Ascending aorta (tissue), 2 donors: ENCODE results near the gene UBR3. TPM values are rescaled to one million over a fixed set of nuclear protein-coding genes. Genes with fewer than 3 reads are reported as not detected.

ENCODE experiments used
- DNase-seq, 2 donors: peaks; one replicate each; pipeline ENCODE4 v3.0.0-alpha.2; 2019; ENCODE audit warnings: low spot score in 2 of 2
- H3K27ac ChIP-seq, 2 donors: fragments of 200-600 bp; sonication (generic); one replicate each; pipeline ENCODE4 v1.5.1; 2016 to 2017; ENCODE audit warnings: mild to moderate bottlenecking in 1 of 2
- H3K27me3 ChIP-seq: fragments of 200-600 bp; sonication (generic); one replicate; pipeline ENCODE4 v1.5.1; 2017
- H3K36me3 ChIP-seq, 2 donors: fragments of 200-600 bp; sonication (generic); one replicate each; pipeline ENCODE4 v1.5.1; 2016
- H3K4me1 ChIP-seq, 2 donors: fragments of 200-600 bp; sonication (generic); one replicate each; pipeline ENCODE4 v1.5.1; 2016 to 2017; ENCODE audit warnings: mild to moderate bottlenecking in 1 of 2
- H3K4me3 ChIP-seq, 2 donors: fragments of 200-600 bp; sonication (generic); one replicate each; pipeline ENCODE4 v1.5.1; 2016 to 2017; ENCODE audit warnings: mild to moderate bottlenecking in 1 of 2
- H3K9me3 ChIP-seq, 2 donors: fragments of 200-600 bp; sonication (generic); one replicate each; pipeline ENCODE4 v1.5.1; 2016
- intact Hi-C: fragments of 100-400 bp; cut with DNase I; formaldehyde crosslinking; loops from one replicate; pipeline ENCODE4 v1.15.1; 2023
- total RNA-seq: library from RNA; depleted of rRNA; stranded (reverse); fragments of >200 nt; gene quantifications from one replicate; pipeline ENCODE4 v1.1.0, GENCODE V29; 2016
- TF ChIP-seq, protein P1 (sequence below), 3 experiments: fragments of 200-600 bp in 2 of 3; fragments of 450-650 bp in 1 of 3; sonication (generic) in 2 of 3; IDR thresholded peaks; one replicate each; pipeline ENCODE4 v1.5.1; 2016 to 2019; ENCODE audit warnings: antibody characterized with exemption in 3 of 3, mild to moderate bottlenecking in 1 of 3, moderate library complexity in 1 of 3

UBR3 gene
- total RNA-seq, 1 donor from 2014 or later: 37.7 TPM

DNA sequence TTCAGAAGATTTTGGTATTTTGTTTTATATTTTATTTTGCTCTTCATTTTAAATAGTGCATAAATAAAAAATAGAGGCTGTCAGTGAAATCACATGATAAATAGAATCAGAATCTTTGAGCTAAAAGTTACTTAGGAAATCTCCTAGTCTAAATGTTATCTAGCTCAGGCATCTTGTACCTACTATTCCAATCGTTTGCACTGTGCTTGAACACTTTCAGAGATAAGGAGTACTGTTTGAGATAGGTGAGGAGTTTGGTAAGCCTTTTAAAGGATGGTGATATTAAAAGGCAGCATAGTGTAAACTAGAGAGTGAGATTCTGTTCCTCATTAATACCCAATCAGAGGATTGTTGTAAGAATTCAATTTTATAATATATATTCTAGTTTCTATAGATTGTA lies 193.5 kb downstream of the UBR3 start:
- H3K4me1 ChIP-seq: peaks cover 0 to 3% of the 10 kb centered on the region in 2 donors
- H3K36me3 ChIP-seq: peaks cover 0 to 12% of the 10 kb centered on the region in 2 donors
- no peak overlapping the region for H3K27ac ChIP-seq
- DNase-seq: no peak
- intact Hi-C loops: no loop called here
- TF ChIP-seq, protein P1, sequence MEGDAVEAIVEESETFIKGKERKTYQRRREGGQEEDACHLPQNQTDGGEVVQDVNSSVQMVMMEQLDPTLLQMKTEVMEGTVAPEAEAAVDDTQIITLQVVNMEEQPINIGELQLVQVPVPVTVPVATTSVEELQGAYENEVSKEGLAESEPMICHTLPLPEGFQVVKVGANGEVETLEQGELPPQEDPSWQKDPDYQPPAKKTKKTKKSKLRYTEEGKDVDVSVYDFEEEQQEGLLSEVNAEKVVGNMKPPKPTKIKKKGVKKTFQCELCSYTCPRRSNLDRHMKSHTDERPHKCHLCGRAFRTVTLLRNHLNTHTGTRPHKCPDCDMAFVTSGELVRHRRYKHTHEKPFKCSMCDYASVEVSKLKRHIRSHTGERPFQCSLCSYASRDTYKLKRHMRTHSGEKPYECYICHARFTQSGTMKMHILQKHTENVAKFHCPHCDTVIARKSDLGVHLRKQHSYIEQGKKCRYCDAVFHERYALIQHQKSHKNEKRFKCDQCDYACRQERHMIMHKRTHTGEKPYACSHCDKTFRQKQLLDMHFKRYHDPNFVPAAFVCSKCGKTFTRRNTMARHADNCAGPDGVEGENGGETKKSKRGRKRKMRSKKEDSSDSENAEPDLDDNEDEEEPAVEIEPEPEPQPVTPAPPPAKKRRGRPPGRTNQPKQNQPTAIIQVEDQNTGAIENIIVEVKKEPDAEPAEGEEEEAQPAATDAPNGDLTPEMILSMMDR (IDR thresholded peaks at IDR 0.05): no peak
- H3K27me3 ChIP-seq: no peaks in the 10 kb centered on the region
- H3K4me3 ChIP-seq: no peak overlapping the region
- H3K9me3 ChIP-seq: no peaks in the 10 kb centered on the region

DNA sequence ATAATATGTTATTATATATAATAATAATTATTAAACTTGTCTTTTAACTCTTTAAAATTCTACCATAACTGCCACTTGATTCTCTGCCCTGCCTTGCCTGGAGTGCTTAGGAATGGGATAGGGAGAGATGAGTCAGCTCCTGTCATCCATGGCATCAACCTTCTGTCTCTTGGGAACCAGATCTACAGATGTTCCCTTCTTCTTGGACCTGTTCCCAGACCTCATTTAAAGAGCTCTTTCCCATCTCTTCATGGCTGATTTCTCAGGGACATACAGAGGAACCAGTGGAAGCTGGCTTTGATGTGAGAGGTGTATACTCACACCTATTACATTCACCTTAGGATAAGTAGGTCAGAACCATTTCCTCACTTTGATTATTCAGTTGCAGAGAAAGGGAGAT lies 195.4 kb downstream of the UBR3 start:
- TF ChIP-seq, protein P1 (IDR thresholded peaks at IDR 0.05): no peak
- no peak overlapping the region for H3K4me3 ChIP-seq
- H3K27me3 ChIP-seq: no peaks in the 10 kb centered on the region
- H3K9me3 ChIP-seq: no peaks in the 10 kb centered on the region
- peaks cover 0 to 12% of the 10 kb centered on the region in 2 donors for H3K36me3 ChIP-seq
- no peak overlapping the region for H3K27ac ChIP-seq
- peaks cover 0 to under 1% of the 10 kb centered on the region in 2 donors for H3K4me1 ChIP-seq
- no peak for DNase-seq
- intact Hi-C loops: no loop called here

DNA sequence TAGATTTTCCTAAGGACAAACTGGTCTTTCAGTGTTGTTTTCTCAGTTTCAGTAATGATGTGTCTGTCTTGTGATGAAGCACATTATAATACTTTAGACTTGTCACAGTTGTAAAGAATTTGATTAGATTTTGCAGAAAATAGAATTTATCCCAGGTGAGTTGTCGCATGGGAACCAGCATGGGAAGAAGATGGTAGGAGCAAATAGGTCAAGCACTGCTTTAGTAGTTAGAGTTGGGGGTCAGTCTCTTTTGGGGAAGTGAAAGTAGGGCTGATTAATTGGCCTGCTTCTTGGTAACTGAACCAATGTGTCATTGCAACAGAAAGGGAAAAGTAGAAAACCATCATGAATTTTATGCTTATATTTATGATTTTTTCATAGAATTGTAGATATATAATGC lies 197.5 kb downstream of the UBR3 start:
- no peaks in the 10 kb centered on the region for H3K27me3 ChIP-seq
- DNase-seq: no peak
- no peak overlapping the region for H3K27ac ChIP-seq
- no peak overlapping the region for H3K4me3 ChIP-seq
- H3K9me3 ChIP-seq: no peaks in the 10 kb centered on the region
- H3K4me1 ChIP-seq: no peaks in the 10 kb centered on the region
- H3K36me3 ChIP-seq: peaks cover 0 to 16% of the 10 kb centered on the region in 2 donors
- intact Hi-C loops: no loop called here
- TF ChIP-seq, protein P1 (IDR thresholded peaks at IDR 0.05): no peak

DNA sequence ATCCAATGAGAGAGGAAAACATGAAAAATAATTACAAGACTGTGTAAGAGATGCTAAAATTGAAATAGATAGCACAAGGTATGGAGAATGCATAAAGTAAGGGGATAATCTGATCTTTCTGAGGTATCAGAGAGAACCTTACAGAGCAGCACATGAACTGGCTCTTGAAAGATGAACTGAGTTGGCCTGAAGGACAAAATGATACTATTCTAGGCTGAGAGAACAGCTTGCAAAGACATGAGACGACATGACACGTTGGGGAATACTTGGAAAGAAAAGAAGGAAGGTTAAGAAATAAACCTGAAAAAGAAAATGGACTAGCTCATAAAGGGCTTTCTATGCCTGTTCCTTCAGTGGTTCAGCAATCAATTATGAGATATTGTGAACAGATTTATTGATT lies 198.0 kb downstream of the UBR3 start:
- TF ChIP-seq, protein P1 (IDR thresholded peaks at IDR 0.05): no peak
- H3K36me3 ChIP-seq: peaks cover 5 to 22% of the 10 kb centered on the region in 2 donors
- intact Hi-C loops: no loop called here
- DNase-seq: no peak
- H3K4me3 ChIP-seq: no peak overlapping the region
- no peaks in the 10 kb centered on the region for H3K27me3 ChIP-seq
- no peak overlapping the region for H3K27ac ChIP-seq
- H3K9me3 ChIP-seq: no peaks in the 10 kb centered on the region
- no peaks in the 10 kb centered on the region for H3K4me1 ChIP-seq

DNA sequence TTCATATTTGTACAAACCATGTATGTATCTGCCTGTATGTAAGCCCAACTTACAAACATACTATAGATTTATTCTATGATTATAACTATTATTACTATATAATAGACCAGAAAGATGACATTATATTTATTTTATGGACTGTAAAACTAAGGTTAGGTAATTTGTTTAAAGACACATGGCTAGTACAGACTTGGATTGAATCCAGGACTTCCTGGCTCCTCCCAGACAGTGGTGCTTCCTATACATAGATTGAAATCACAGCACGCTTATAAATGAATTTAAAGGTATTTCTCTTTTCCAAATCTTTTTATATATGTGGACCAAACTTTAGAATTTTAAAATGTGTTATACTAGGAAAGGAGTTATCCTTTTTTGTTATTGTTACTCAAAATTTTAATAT lies 199.1 kb downstream of the UBR3 start:
- Histone ChIP-seq H3K27me3 (no peaks in the 10 kb centered on the region), H3K9me3 (peaks cover 0 to 7% of the 10 kb centered on the region in 2 donors), H3K27ac (no peak overlapping the region), H3K4me3 (no peak overlapping the region), H3K4me1 (no peaks in the 10 kb centered on the region), H3K36me3 (peaks cover 9 to 32% of the 10 kb centered on the region in 2 donors)
- TF ChIP-seq, protein P1 (IDR thresholded peaks at IDR 0.05): no peak
- no peak for DNase-seq
- intact Hi-C loops: no loop called here

DNA sequence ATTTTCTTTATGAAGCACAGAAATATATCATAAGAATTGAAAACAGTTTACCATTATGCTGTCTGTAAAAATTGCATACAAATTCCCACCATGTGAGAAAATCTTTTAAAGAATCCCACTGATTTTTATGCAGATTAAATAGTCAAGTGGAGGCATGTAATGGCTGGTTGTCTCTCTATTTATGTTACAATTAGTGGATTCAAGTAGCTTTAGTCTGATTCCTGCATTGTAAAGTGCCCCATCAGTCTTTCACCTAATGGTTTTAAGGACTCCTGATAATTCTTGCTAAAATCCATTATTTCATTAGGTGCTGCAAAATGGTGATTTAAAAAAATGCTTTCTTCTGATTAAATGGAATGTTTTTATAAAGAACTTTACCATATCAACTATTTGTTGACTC lies 202.3 kb downstream of the UBR3 start:
- H3K9me3 ChIP-seq: peaks cover 0 to 9% of the 10 kb centered on the region in 2 donors
- no peaks in the 10 kb centered on the region for H3K27me3 ChIP-seq
- no peak for DNase-seq
- TF ChIP-seq, protein P1 (IDR thresholded peaks at IDR 0.05): no peak
- H3K36me3 ChIP-seq: peaks cover 9 to 19% of the 10 kb centered on the region in 2 donors
- intact Hi-C loops: no loop called here
- no peak overlapping the region for H3K4me3 ChIP-seq
- no peak overlapping the region for H3K27ac ChIP-seq
- no peaks in the 10 kb centered on the region for H3K4me1 ChIP-seq
